Activated T-helper 2 cell treated with anti-CD3 and anti-CD28 coated beads, Interferon-gamma antibody, Interleukin-2, Interleukin-4, amounts not matched to agents 10 μg/mL and 5 μg/mL and 100 μg/mL, durations not matched to agents 14 hours and 24 hours and 36 hours (primary cell): ENCODE data around the gene FOXC2. TPM values are rescaled to one million over a fixed set of nuclear protein-coding genes. Genes with fewer than 3 reads are reported as not detected.

ENCODE experiments used
- DNase-seq: peaks from one replicate; pipeline ENCODE4 v3.0.0; 2021; ENCODE audit warnings: low spot score
- H3K27ac Mint-ChIP-seq: one replicate; pipeline ENCODE4 v1.8.0; 2021; ENCODE audit warnings: mixed read lengths
- H3K27me3 Mint-ChIP-seq: one replicate; pipeline ENCODE4 v1.8.0; 2021; ENCODE audit warnings: low read depth, mixed read lengths
- H3K36me3 Mint-ChIP-seq: one replicate; pipeline ENCODE4 v1.8.0; 2021; ENCODE audit warnings: low read depth, mixed read lengths
- H3K4me1 Mint-ChIP-seq: one replicate; pipeline ENCODE4 v1.8.0; 2021; ENCODE audit warnings: low read depth, mixed read lengths
- H3K4me3 Mint-ChIP-seq: one replicate; pipeline ENCODE4 v1.8.0; 2021; ENCODE audit warnings: low read depth, mild to moderate bottlenecking, moderate library complexity, mixed read lengths
- H3K9me3 Mint-ChIP-seq: one replicate; pipeline ENCODE4 v1.8.0; 2021; ENCODE audit warnings: mixed read lengths
- intact Hi-C: fragments of 100-400 bp; cut with micrococcal nuclease; formaldehyde crosslinking; loops from one replicate; pipeline ENCODE4 v1.15.1; 2023
- total RNA-seq: library from RNA; stranded (reverse); gene quantifications from 2 replicates; pipeline ENCODE4 v1.2.3, GENCODE V29; 2022

Gene FOXC2
- total RNA-seq, 1 donor from 2014 or later = 0.07 TPM

- Mint-ChIP-seq H3K4me1 (peaks cover 7% of the 10 kb centered on the region), H3K27ac (no peak overlapping the region), H3K27me3 (peaks cover 44% of the 10 kb centered on the region), H3K4me3 (no peak overlapping the region), H3K36me3 (no peaks in the 10 kb centered on the region), H3K9me3 (no peaks in the 10 kb centered on the region)
- intact Hi-C loops = no loop called here
- no peak for DNase-seq
Observed at GRCh38 chr16:86595983-86596605, 29.5 kb downstream of the FOXC2 start.

- no peak overlapping the region for H3K4me3 Mint-ChIP-seq
- intact Hi-C loops = no loop called here
Observed at GRCh38 chr16:86597126-86597879, 30.7 kb downstream of the FOXC2 start.

GRCh38 chr16:86597880-86598606, 31.4 kb downstream of the FOXC2 start:
- peaks cover 44% of the 10 kb centered on the region for H3K27me3 Mint-ChIP-seq
- intact Hi-C loops = no loop called here
- H3K9me3 Mint-ChIP-seq = no peaks in the 10 kb centered on the region
- no peaks in the 10 kb centered on the region for H3K36me3 Mint-ChIP-seq
- H3K4me1 Mint-ChIP-seq = peaks cover 6% of the 10 kb centered on the region
- no peak for DNase-seq
- H3K27ac Mint-ChIP-seq = no peak overlapping the region
- no peak overlapping the region for H3K4me3 Mint-ChIP-seq

More at GRCh38 chr16:86597126-86597879, 30.7 kb downstream of the FOXC2 start:
- Mint-ChIP-seq H3K4me1 (peaks cover 7% of the 10 kb centered on the region), H3K27me3 (peaks cover 47% of the 10 kb centered on the region), H3K27ac (no peak overlapping the region), H3K36me3 (no peaks in the 10 kb centered on the region), H3K9me3 (no peaks in the 10 kb centered on the region)
- no peak for DNase-seq

DNA sequence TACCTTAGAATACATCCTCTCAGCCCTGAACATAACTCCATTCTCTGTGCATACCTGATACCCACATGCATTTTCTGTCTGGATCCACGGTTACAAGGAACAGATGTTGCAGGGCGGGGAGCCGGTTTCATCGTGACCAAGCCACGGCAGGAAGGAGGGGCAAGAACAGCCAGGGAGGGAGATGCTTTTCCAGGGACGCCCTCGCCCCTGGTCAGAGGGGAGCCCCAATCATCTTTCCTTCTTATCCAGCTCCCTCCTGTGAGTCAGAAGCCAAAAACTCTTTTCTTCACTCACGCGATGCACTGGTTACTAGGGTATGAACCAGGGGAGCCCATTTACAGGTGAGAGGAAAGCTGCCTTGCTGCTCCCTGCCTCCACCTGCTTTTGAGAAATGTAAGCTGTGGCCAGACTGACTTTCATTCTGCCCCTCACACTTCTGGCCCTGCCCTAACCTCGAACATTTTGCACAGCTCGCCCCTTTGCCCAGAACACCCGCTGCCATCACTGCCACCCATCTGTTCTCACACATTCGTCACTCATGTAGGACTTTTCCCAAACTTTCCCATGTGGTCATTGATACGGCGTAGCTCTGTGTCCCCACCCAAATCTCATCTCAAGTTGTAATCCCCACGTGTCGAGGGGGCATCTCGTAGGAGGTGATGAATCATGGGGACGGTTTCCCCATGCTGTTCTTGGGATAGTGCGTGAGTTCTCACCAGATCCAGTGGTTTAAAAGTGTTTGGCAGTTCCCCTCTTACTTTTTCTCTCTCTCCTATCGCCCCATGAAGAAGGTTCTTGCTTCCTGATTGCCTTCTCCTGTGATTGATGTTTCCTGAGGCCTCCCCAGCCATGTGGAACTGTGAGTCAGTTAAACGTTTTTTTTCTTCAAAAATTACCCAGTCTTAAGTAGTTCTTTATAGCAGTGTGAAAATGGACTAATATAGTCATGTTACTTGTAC, 32.3 kb downstream of the FOXC2 start:
- Mint-ChIP-seq H3K27me3 (peaks cover 36% of the 10 kb centered on the region), H3K9me3 (no peaks in the 10 kb centered on the region), H3K36me3 (no peaks in the 10 kb centered on the region), H3K27ac (no peak overlapping the region), H3K4me3 (no peak overlapping the region), H3K4me1 (no peaks in the 10 kb centered on the region)
- no peak for DNase-seq
- intact Hi-C loops = no loop called here

GRCh38 chr16:86601356-86601755, 34.7 kb downstream of the FOXC2 start:
- Mint-ChIP-seq H3K4me3 (no peak overlapping the region), H3K36me3 (no peaks in the 10 kb centered on the region), H3K27ac (no peak overlapping the region), H3K27me3 (peaks cover 33% of the 10 kb centered on the region), H3K9me3 (no peaks in the 10 kb centered on the region), H3K4me1 (peaks cover 10% of the 10 kb centered on the region)
- intact Hi-C loops = no loop called here
- DNase-seq = no peak

DNA sequence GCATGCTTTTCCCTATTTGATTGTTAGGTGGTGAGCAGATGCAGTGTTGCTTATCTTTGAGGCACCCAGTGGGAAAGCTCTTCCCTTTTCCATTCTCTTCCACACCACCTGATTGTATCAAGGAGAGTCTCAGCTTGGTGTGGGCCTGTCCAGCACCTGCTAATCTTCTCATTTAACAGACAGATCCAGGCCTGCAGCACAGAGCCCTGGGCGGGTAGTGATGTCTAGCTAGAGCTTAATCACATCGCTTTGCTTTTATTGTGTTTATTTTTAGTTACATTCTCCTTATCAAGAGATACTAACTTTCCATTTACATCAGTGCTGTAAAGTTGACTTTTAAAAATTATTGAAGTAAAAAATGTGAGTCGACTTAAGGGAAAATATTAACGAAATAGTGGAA, 35.9 kb downstream of the FOXC2 start:
- Mint-ChIP-seq H3K27ac (no peak overlapping the region), H3K4me3 (no peak overlapping the region), H3K4me1 (peaks cover 10% of the 10 kb centered on the region), H3K27me3 (peaks cover 33% of the 10 kb centered on the region), H3K9me3 (no peaks in the 10 kb centered on the region), H3K36me3 (no peaks in the 10 kb centered on the region)
- intact Hi-C loops = no loop called here
- no peak for DNase-seq

- intact Hi-C loops = no loop called here
- peak overlapping the region; percentile 43 for H3K27ac Mint-ChIP-seq
Observed at GRCh38 chr16:86604436-86605193, 38.0 kb downstream of the FOXC2 start.

DNA sequence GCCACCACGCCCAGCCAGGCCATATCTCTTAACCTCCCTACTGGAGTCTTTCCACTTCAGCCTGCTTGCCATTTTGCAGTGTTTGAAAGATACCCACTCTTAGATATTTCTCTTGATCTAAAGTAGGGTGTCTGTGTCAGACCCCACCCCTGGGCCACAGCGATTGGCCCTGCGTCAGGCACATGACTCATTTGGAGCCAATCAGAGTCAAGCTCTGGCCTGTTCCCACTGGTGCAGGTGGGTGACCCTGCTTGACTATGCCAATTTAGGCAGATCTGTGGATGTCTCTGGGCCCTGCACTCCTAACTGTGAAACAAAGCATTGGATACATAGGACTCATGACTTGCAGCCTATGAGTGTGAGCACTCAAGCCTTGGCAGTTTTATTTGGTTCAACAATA, 39.3 kb downstream of the FOXC2 start:
- intact Hi-C loops = no loop called here
- H3K4me3 Mint-ChIP-seq = no peak overlapping the region
- no peaks in the 10 kb centered on the region for H3K9me3 Mint-ChIP-seq
- peaks cover 10% of the 10 kb centered on the region for H3K4me1 Mint-ChIP-seq
- H3K27me3 Mint-ChIP-seq = peaks cover 12% of the 10 kb centered on the region
- H3K27ac Mint-ChIP-seq = no peak overlapping the region
- DNase-seq = no peak
- no peaks in the 10 kb centered on the region for H3K36me3 Mint-ChIP-seq

More at GRCh38 chr16:86604436-86605193, 38.0 kb downstream of the FOXC2 start:
- H3K9me3 Mint-ChIP-seq = no peaks in the 10 kb centered on the region
- peaks cover 22% of the 10 kb centered on the region for H3K27me3 Mint-ChIP-seq
- peak overlapping the region; percentile 73 for H3K4me3 Mint-ChIP-seq
- H3K36me3 Mint-ChIP-seq = no peaks in the 10 kb centered on the region
- DNase-seq = peak; percentile 34
- H3K4me1 Mint-ChIP-seq = peaks cover 10% of the 10 kb centered on the region

GRCh38 chr16:86608301-86608747, 41.7 kb downstream of the FOXC2 start:
- no peak for DNase-seq
- Mint-ChIP-seq H3K27me3 (peaks cover 4% of the 10 kb centered on the region), H3K4me1 (peaks cover 10% of the 10 kb centered on the region), H3K4me3 (no peak overlapping the region), H3K36me3 (no peaks in the 10 kb centered on the region), H3K27ac (no peak overlapping the region), H3K9me3 (no peaks in the 10 kb centered on the region)
- intact Hi-C loops = no loop called here

- Mint-ChIP-seq H3K36me3 (no peaks in the 10 kb centered on the region), H3K4me3 (no peak overlapping the region), H3K4me1 (peaks cover 10% of the 10 kb centered on the region), H3K9me3 (no peaks in the 10 kb centered on the region), H3K27ac (no peak overlapping the region), H3K27me3 (peaks cover 4% of the 10 kb centered on the region)
- intact Hi-C loops = no loop called here
- no peak for DNase-seq
Observed at GRCh38 chr16:86609115-86609514, 42.5 kb downstream of the FOXC2 start.

GRCh38 chr16:86609661-86610060, 43.0 kb downstream of the FOXC2 start:
- Mint-ChIP-seq H3K36me3 (no peaks in the 10 kb centered on the region), H3K4me3 (no peak overlapping the region), H3K27me3 (peaks cover 3% of the 10 kb centered on the region), H3K4me1 (peaks cover 6% of the 10 kb centered on the region), H3K27ac (no peak overlapping the region), H3K9me3 (no peaks in the 10 kb centered on the region)
- intact Hi-C loops = no loop called here
- DNase-seq = no peak
